ENCODE results near the gene TAF4B. TPM values are rescaled to one million over a fixed set of nuclear protein-coding genes. Genes with fewer than 3 reads are reported as not detected.

Gene TAF4B
- total and polyA plus RNA-seq, 10 of the 15 experiments (the other 5 are each of a cell fraction or from before 2014, with no cell fraction given): 2.3 to 15.0 (median 12.2) TPM

- TF ChIP-seq CHD2 (IDR thresholded peaks at IDR 0.05; ENCODE audit: borderline replicate concordance, low read depth, low read length): no peak
- peak; percentile 38; the same call in 1 of the 2 replicates for TF ChIP-seq RELB (IDR thresholded peaks at IDR 0.05; ENCODE audit: low read depth)
- TF ChIP-seq CBX3 (IDR thresholded peaks at IDR 0.05; ENCODE audit: borderline replicate concordance, low read depth): no peak
- no peak for TF ChIP-seq IRF3 (IDR thresholded peaks at IDR 0.05)
- TF ChIP-seq SIX5 (IDR thresholded peaks at IDR 0.05; ENCODE audit: low read depth, low read length, severe bottlenecking): no peak
- TF ChIP-seq ZBED1 (IDR thresholded peaks at IDR 0.05; ENCODE audit: borderline replicate concordance): no peak
- no peak for TF ChIP-seq MYC (IDR thresholded peaks at IDR 0.05; ENCODE audit: insufficient read depth, insufficient read length, insufficient replicate concordance, low read length, severe bottlenecking)
- TF ChIP-seq ZSCAN29 (IDR thresholded peaks at IDR 0.05): no peak
- TF ChIP-seq MAX (IDR thresholded peaks at IDR 0.05; ENCODE audit: low read depth, low read length): no peak
- no peak for TF ChIP-seq TCF12 (IDR thresholded peaks at IDR 0.05; ENCODE audit: low read depth, low read length)
- TF ChIP-seq RB1 (IDR thresholded peaks at IDR 0.05; ENCODE audit: borderline replicate concordance): no peak
- no peak for TF ChIP-seq JUNB (IDR thresholded peaks at IDR 0.05)
- no peak for TF ChIP-seq TAF1 (IDR thresholded peaks at IDR 0.05; ENCODE audit: borderline replicate concordance, low read depth, low read length)
- no peak for TF ChIP-seq ELK1 (IDR thresholded peaks at IDR 0.05; ENCODE audit: low read depth, low read length)
- TF ChIP-seq SUZ12 (IDR thresholded peaks at IDR 0.05; ENCODE audit: unreplicated experiment): no peak
- no peak for TF ChIP-seq STAT3 (IDR thresholded peaks at IDR 0.05; ENCODE audit: low read depth, low read length)
- peak; percentile 52; the same call in 1 of the 2 replicates for TF ChIP-seq ZNF24 (IDR thresholded peaks at IDR 0.05)
- TF ChIP-seq PKNOX1 (IDR thresholded peaks at IDR 0.05): peak; percentile 68
- no peak for TF ChIP-seq SMC3 (IDR thresholded peaks at IDR 0.05; ENCODE audit: borderline replicate concordance, low read length)
- no peak for TF ChIP-seq CBX5 (IDR thresholded peaks at IDR 0.05; ENCODE audit: low read depth)
- TF ChIP-seq STAT1 (conservative IDR thresholded peaks at IDR 0.05): no peak
- TF ChIP-seq PAX5 (IDR thresholded peaks at IDR 0.05; ENCODE audit: borderline replicate concordance, low read depth, low read length): no peak
- TF ChIP-seq USF1 (IDR thresholded peaks at IDR 0.05; ENCODE audit: borderline replicate concordance, extremely low read length, insufficient read depth, low read depth, low read length): no peak
- no peak for TF ChIP-seq RFX5 (IDR thresholded peaks at IDR 0.05; ENCODE audit: low read depth, low read length)
- no peak for TF ChIP-seq SMARCA5 (IDR thresholded peaks at IDR 0.05)
- no peak for TF ChIP-seq BCL11A (IDR thresholded peaks at IDR 0.05; ENCODE audit: low read depth, low read length)
Measured at GRCh38 chr18:26356045-26356785, 130.0 kb downstream of the TAF4B start (continued).

Data from GM12878 (cell line).